ENCODE data around the gene CFAP65.

The CFAP65 gene

GRCh38 chr2:218981390-218981880 lies 59.9 kb downstream of the CFAP65 start:
- H3K4me3 ChIP-seq (ENCODE audit: low read length): no peak overlapping the region
- TF ChIP-seq, protein P1, sequence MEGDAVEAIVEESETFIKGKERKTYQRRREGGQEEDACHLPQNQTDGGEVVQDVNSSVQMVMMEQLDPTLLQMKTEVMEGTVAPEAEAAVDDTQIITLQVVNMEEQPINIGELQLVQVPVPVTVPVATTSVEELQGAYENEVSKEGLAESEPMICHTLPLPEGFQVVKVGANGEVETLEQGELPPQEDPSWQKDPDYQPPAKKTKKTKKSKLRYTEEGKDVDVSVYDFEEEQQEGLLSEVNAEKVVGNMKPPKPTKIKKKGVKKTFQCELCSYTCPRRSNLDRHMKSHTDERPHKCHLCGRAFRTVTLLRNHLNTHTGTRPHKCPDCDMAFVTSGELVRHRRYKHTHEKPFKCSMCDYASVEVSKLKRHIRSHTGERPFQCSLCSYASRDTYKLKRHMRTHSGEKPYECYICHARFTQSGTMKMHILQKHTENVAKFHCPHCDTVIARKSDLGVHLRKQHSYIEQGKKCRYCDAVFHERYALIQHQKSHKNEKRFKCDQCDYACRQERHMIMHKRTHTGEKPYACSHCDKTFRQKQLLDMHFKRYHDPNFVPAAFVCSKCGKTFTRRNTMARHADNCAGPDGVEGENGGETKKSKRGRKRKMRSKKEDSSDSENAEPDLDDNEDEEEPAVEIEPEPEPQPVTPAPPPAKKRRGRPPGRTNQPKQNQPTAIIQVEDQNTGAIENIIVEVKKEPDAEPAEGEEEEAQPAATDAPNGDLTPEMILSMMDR (conservative IDR thresholded peaks at IDR 0.05; ENCODE audit: low read depth, low read length): peak; percentile 7
- no peak for DNase-seq (ENCODE audit: low read depth)

- no peak for DNase-seq (ENCODE audit: low read depth)
- TF ChIP-seq, protein P1 (conservative IDR thresholded peaks at IDR 0.05; ENCODE audit: low read depth, low read length): peak; percentile 6
- no peak overlapping the region for H3K4me3 ChIP-seq (ENCODE audit: low read length)
Measured at GRCh38 chr2:218980735-218981389, 60.5 kb downstream of the CFAP65 start.

- DNase-seq (ENCODE audit: low read depth): no peak
- TF ChIP-seq, protein P1 (conservative IDR thresholded peaks at IDR 0.05; ENCODE audit: low read depth, low read length): peak; percentile 88
- H3K4me3 ChIP-seq (ENCODE audit: low read length): peak overlapping the region; percentile 20
Measured at GRCh38 chr2:218979846-218980734, 61.2 kb downstream of the CFAP65 start.

- no peak for DNase-seq (ENCODE audit: low read depth)
- TF ChIP-seq, protein P1 (conservative IDR thresholded peaks at IDR 0.05; ENCODE audit: low read depth, low read length): no peak
- no peak overlapping the region for H3K4me3 ChIP-seq (ENCODE audit: low read length)
Measured at GRCh38 chr2:218975060-218975777, 66.1 kb downstream of the CFAP65 start.

DNA sequence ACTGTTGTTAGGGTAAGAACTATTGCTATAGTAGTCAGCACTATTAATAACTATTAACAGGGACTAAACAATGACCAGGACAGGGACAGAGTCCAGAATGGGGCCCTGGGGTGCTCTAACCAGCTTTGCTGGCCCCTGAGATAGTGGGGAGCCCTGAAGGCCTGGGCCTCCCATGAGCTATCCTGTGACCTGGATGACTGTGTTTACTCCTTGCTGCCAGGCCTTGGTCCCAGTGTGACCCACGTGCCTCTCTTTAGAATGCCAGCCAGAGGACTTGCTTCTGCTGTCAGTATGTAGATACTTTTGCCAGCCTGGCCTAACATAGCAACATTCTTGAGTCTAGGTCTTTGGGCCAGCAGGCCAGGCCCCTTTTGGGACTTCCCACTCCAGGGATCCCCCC lies 70.4 kb downstream of the CFAP65 start:
- TF ChIP-seq, protein P1 (conservative IDR thresholded peaks at IDR 0.05; ENCODE audit: low read depth, low read length): no peak
- no peak for DNase-seq (ENCODE audit: low read depth)
- no peak overlapping the region for H3K4me3 ChIP-seq (ENCODE audit: low read length)

DNA sequence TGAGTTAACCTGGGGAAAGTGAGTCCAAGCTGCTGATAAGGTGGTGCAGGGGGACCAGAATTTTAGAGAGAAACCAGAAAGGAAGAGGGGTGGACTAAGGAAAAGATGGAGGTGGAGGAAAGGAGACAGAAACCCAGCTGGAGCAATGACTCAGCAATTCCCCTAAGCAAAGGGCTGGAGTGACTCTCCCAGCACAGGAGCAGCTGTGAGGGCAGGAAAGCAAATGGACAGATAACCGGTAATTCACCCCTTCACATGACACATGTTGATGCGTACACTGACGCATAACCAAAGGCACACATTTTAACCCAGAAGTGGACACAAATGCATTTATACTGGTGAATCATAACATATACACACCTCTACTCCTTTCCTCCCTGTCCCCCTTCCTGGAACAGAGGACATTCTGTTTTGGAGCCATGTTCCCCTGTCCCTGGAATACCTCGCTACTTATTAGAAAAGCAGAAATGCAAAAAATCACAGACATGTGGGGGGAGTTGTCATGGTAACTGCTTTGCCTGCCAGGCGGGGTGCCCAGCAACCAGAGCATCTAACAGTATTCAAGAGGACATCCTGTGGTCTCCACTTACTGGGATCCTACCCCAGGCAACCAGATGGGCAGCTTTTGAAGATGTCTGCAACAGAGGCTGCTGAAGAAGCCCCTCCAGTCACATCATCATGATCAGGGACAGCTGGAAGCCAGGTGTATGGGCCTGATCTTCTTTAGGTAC lies 77.1 kb downstream of the CFAP65 start:
- TF ChIP-seq, protein P1 (conservative IDR thresholded peaks at IDR 0.05; ENCODE audit: low read depth, low read length): no peak
- no peak overlapping the region for H3K4me3 ChIP-seq (ENCODE audit: low read length)
- DNase-seq (ENCODE audit: low read depth): no peak

All from retinal pigment epithelial cell (primary cell).